ENCODE results near the gene PHLDB3. TPM values are rescaled to one million over a fixed set of nuclear protein-coding genes. Genes with fewer than 3 reads are reported as not detected.

Gene PHLDB3
- total RNA-seq, 2 donors from 2014 or later = 7.7 to 13.5 TPM

GRCh38 chr19:43511324-43511723 lies 6.8 kb upstream of the PHLDB3 start:
- H3K9ac ChIP-seq (ENCODE audit: extremely low read depth, low read length, poor library complexity, severe bottlenecking) = no peak overlapping the region
- no peaks in the 10 kb centered on the region for H3K27me3 Mint-ChIP-seq (ENCODE audit: insufficient read depth)
- H3K27me3 ChIP-seq (ENCODE audit: control insufficient read depth, insufficient read depth, low read length, poor library complexity, severe bottlenecking) = no peaks in the 10 kb centered on the region
- H3K4me1 Mint-ChIP-seq = no peaks in the 10 kb centered on the region
- H3K9me3 ChIP-seq (ENCODE audit: control insufficient read depth, low read length) = no peaks in the 10 kb centered on the region
- H3K36me3 Mint-ChIP-seq (ENCODE audit: low read depth) = peaks cover 47% of the 10 kb centered on the region
- peaks cover 25% of the 10 kb centered on the region for H3K9me3 Mint-ChIP-seq
- TF ChIP-seq CTCF (conservative IDR thresholded peaks at IDR 0.05) = no peak
- no peak for DNase-seq
- peaks cover 16% of the 10 kb centered on the region for H3K36me3 ChIP-seq (ENCODE audit: control insufficient read depth, insufficient read depth, low read length)
- H3K4me3 ChIP-seq (ENCODE audit: low read length) = no peak overlapping the region
- H3K4me3 Mint-ChIP-seq = no peak overlapping the region
- no peaks in the 10 kb centered on the region for H3K4me1 ChIP-seq (ENCODE audit: control insufficient read depth, insufficient read depth, low read length)
- no peak overlapping the region for H3K27ac ChIP-seq (ENCODE audit: low read depth, low read length)
- H3K27ac Mint-ChIP-seq = no peak overlapping the region
- WGBS, 2 experiments (ENCODE audit: insufficient coverage in 1 of 2, insufficient read length in 1 of 2) = 85 to 88% methylated on average over 4 to 5 of the region's 5 CpGs

- Histone ChIP-seq H3K36me3 (ENCODE audit: control insufficient read depth, insufficient read depth, low read length) (peaks cover 16% of the 10 kb centered on the region), H3K9ac (ENCODE audit: extremely low read depth, low read length, poor library complexity, severe bottlenecking) (no peak overlapping the region), H3K9me3 (ENCODE audit: control insufficient read depth, low read length) (no peaks in the 10 kb centered on the region), H3K4me3 (ENCODE audit: low read length) (no peak overlapping the region), H3K27me3 (ENCODE audit: control insufficient read depth, insufficient read depth, low read length, poor library complexity, severe bottlenecking) (no peaks in the 10 kb centered on the region), H3K4me1 (ENCODE audit: control insufficient read depth, insufficient read depth, low read length) (no peaks in the 10 kb centered on the region), H3K27ac (ENCODE audit: low read depth, low read length) (no peak overlapping the region)
- WGBS, 2 experiments (ENCODE audit: insufficient coverage in 1 of 2, insufficient read length in 1 of 2) = 94 to 95% methylated on average over 9 of the region's 9 CpGs
- Mint-ChIP-seq H3K36me3 (ENCODE audit: low read depth) (peaks cover 52% of the 10 kb centered on the region), H3K4me1 (no peaks in the 10 kb centered on the region), H3K4me3 (no peak overlapping the region), H3K27me3 (ENCODE audit: insufficient read depth) (no peaks in the 10 kb centered on the region), H3K27ac (no peak overlapping the region), H3K9me3 (peaks cover 25% of the 10 kb centered on the region)
- no peak for TF ChIP-seq CTCF (conservative IDR thresholded peaks at IDR 0.05)
- DNase-seq = no peak
Observed at GRCh38 chr19:43510713-43511112, 6.2 kb upstream of the PHLDB3 start.

GRCh38 chr19:43507880-43508279 lies 3.3 kb upstream of the PHLDB3 start:
- Mint-ChIP-seq H3K27ac (no peak overlapping the region), H3K9me3 (peaks cover 15% of the 10 kb centered on the region), H3K4me3 (no peak overlapping the region), H3K27me3 (ENCODE audit: insufficient read depth) (peaks cover 18% of the 10 kb centered on the region), H3K4me1 (peaks cover 3% of the 10 kb centered on the region), H3K36me3 (ENCODE audit: low read depth) (peaks cover 42% of the 10 kb centered on the region)
- Histone ChIP-seq H3K4me1 (ENCODE audit: control insufficient read depth, insufficient read depth, low read length) (no peaks in the 10 kb centered on the region), H3K27me3 (ENCODE audit: control insufficient read depth, insufficient read depth, low read length, poor library complexity, severe bottlenecking) (no peaks in the 10 kb centered on the region), H3K27ac (ENCODE audit: low read depth, low read length) (no peak overlapping the region), H3K36me3 (ENCODE audit: control insufficient read depth, insufficient read depth, low read length) (peaks cover 16% of the 10 kb centered on the region), H3K4me3 (ENCODE audit: low read length) (no peak overlapping the region), H3K9ac (ENCODE audit: extremely low read depth, low read length, poor library complexity, severe bottlenecking) (no peak overlapping the region), H3K9me3 (ENCODE audit: control insufficient read depth, low read length) (no peaks in the 10 kb centered on the region)
- no peak for TF ChIP-seq CTCF (conservative IDR thresholded peaks at IDR 0.05)
- WGBS, 2 experiments (ENCODE audit: insufficient coverage in 1 of 2, insufficient read length in 1 of 2) = 95% methylated on average over 2 of the region's 2 CpGs; no CpG with 5 or more reads in 1 of the 2 experiments
- no peak for DNase-seq

Data from endodermal cell (in vitro differentiated cells).